CD4-positive, CD25-positive, alpha-beta regulatory T cell (primary cell): ENCODE data around the gene LUZP1. TPM values are rescaled to one million over a fixed set of nuclear protein-coding genes. Genes with fewer than 3 reads are reported as not detected.
"Not testable (repeated sequence)": the region's sequence is repeated elsewhere in the genome, so short reads cannot be mapped to it uniquely, and the experiment has no call there.

Experiments used
- ATAC-seq, 2 donors: fragments of 150-1000 bp; cut with Tn5 transposase; one replicate each; pipeline ENCODE4 v1.10.0; 2021; ENCODE audit warnings: low read depth in 2 of 2, moderate number of reproducible peaks in 2 of 2, moderate library complexity in 1 of 2
- DNase-seq, 3 donors: peaks; one replicate each; pipeline versions ENCODE4 v3.0.0 to v3.0.0-alpha.2; 2012 to 2022; ENCODE audit warnings: mixed read lengths in 1 of 3
- H3K27ac ChIP-seq: one replicate; pipeline ENCODE4 v1.7.0; 2013; ENCODE audit warnings: mild to moderate bottlenecking, low read length; ENCODE audit not compliant: insufficient read depth, poor library complexity, severe bottlenecking
- H3K27me3 ChIP-seq: one replicate; pipeline ENCODE4 v1.7.0; 2013; ENCODE audit warnings: low read length; ENCODE audit not compliant: control insufficient read depth, insufficient read depth
- H3K36me3 ChIP-seq: one replicate; pipeline ENCODE4 v1.7.0; 2013; ENCODE audit warnings: mild to moderate bottlenecking, low read length, moderate library complexity; ENCODE audit not compliant: control insufficient read depth, insufficient read depth
- H3K4me1 ChIP-seq: 2 replicates; pipeline ENCODE4 v1.7.0; 2013; ENCODE audit warnings: mild to moderate bottlenecking, low read length; ENCODE audit not compliant: insufficient read depth, control insufficient read depth, poor library complexity, severe bottlenecking
- H3K4me3 ChIP-seq: one replicate; pipeline ENCODE4 v1.7.0; 2013; ENCODE audit warnings: low read depth, mild to moderate bottlenecking, low read length, moderate library complexity
- H3K9me3 ChIP-seq, 2 experiments: 1 replicate in 1 of 2; 2 replicates in 1 of 2; pipeline ENCODE4 v1.7.0; 2013; ENCODE audit warnings: low read length in 2 of 2, mild to moderate bottlenecking in 1 of 2, moderate library complexity in 1 of 2; ENCODE audit not compliant: control insufficient read depth in 2 of 2
- H3K27ac Mint-ChIP-seq, 3 donors: one replicate each; pipeline ENCODE4 v1.8.0; 2020 to 2022; ENCODE audit warnings: mild to moderate bottlenecking in 3 of 3, mixed read lengths in 3 of 3, moderate library complexity in 2 of 3
- H3K27me3 Mint-ChIP-seq: one replicate; pipeline ENCODE4 v1.8.0; 2022; ENCODE audit warnings: mild to moderate bottlenecking, mixed read lengths
- H3K36me3 Mint-ChIP-seq: one replicate; pipeline ENCODE4 v1.8.0; 2020; ENCODE audit warnings: mixed read lengths
- H3K4me1 Mint-ChIP-seq, 4 donors: one replicate each; pipeline ENCODE4 v1.8.0; 2020 to 2022; ENCODE audit warnings: mixed read lengths in 4 of 4, mild to moderate bottlenecking in 1 of 4
- H3K4me3 Mint-ChIP-seq, 4 donors: one replicate each; pipeline ENCODE4 v1.8.0; 2020 to 2022; ENCODE audit warnings: mild to moderate bottlenecking in 4 of 4, mixed read lengths in 4 of 4, moderate library complexity in 3 of 4
- H3K9me3 Mint-ChIP-seq, 7 donors: one replicate each; pipeline ENCODE4 v1.8.0; 2020 to 2022; ENCODE audit warnings: mixed read lengths in 7 of 7, mild to moderate bottlenecking in 3 of 7, moderate library complexity in 2 of 7
- polyA plus RNA-seq, 4 donors: library from polyadenylated mRNA; unstranded; fragments of 300-500 nt; fragmentation: Illumina TruSeq; gene quantifications; one replicate each; pipeline ENCODE4 v1.2.3, GENCODE V29; 2021
- total RNA-seq: library from RNA; stranded (reverse); gene quantifications from one replicate; pipeline ENCODE4 v1.2.3, GENCODE V29; 2022

LUZP1 gene
- total and polyA plus RNA-seq, 5 donors from 2014 or later: 14.9 to 26.7 (median 17.1) TPM

DNA sequence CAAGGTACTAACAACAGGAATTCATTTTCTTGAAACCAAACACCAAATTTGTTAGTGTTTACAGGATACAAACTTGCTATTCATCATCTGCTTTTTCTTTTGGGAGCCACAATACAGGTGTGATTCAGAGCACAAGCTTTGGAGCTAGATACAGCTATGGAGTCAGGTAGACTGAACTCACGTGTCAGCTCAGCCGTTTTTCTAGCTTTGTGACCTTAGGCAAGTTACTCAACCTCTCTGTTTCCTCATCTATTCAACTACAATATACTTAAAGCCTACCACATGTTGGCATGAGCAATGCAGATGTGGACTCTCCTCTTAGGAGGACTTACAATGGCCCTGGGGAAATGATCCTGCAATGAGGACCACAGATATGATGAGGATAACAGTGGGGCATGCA, 42.3 kb upstream of the LUZP1 start:
- Histone ChIP-seq H3K9me3 (no peaks in the 10 kb centered on the region), H3K27me3 (peaks cover 22% of the 10 kb centered on the region), H3K36me3 (no peaks in the 10 kb centered on the region), H3K4me1 (no peaks in the 10 kb centered on the region), H3K4me3 (no peak overlapping the region), H3K27ac (no peak overlapping the region)
- no peak overlapping the region for H3K27ac Mint-ChIP-seq
- H3K9me3 Mint-ChIP-seq: peaks cover 0 to 1% (median 0%) of the 10 kb centered on the region in 7 donors
- peaks cover 0 to 4% (median 2%) of the 10 kb centered on the region in 4 donors for H3K4me1 Mint-ChIP-seq
- DNase-seq: no peak
- ATAC-seq: no peak
- peaks cover 47% of the 10 kb centered on the region for H3K27me3 Mint-ChIP-seq
- H3K36me3 Mint-ChIP-seq: no peaks in the 10 kb centered on the region
- H3K4me3 Mint-ChIP-seq: no peak overlapping the region

DNA sequence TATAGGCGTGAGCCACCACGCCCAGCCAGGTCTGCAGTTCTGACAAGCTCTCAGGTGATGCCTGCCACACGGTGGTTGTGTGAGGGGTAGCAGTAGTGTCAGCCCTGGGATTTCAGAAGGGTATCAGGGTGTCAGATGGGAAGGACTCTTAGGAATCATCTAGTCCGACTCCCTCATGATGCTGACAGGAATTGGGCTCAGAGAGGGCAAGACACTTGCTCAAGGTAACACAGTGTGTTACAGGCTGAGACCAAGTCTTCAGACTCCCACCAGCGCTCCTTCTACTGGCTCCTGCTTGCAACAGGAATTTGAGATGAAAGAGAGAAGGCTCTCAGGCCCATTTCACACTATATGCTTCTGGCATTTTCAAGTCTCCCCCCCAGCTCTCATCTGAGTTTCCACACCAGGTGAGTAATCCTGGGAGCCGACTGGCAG, 41.7 kb upstream of the LUZP1 start:
- Histone ChIP-seq H3K36me3 (no peaks in the 10 kb centered on the region), H3K4me3 (no peak overlapping the region), H3K4me1 (no peaks in the 10 kb centered on the region), H3K27ac (no peak overlapping the region), H3K9me3 (no peaks in the 10 kb centered on the region), H3K27me3 (peaks cover 16% of the 10 kb centered on the region)
- no peak for ATAC-seq
- peaks cover 42% of the 10 kb centered on the region for H3K27me3 Mint-ChIP-seq
- H3K4me1 Mint-ChIP-seq: peaks cover 0 to 4% (median 2%) of the 10 kb centered on the region in 4 donors
- peaks cover 0 to 1% (median 0%) of the 10 kb centered on the region in 7 donors for H3K9me3 Mint-ChIP-seq
- H3K27ac Mint-ChIP-seq: no peak overlapping the region
- H3K4me3 Mint-ChIP-seq: no peak overlapping the region
- no peak for DNase-seq
- no peaks in the 10 kb centered on the region for H3K36me3 Mint-ChIP-seq

DNA sequence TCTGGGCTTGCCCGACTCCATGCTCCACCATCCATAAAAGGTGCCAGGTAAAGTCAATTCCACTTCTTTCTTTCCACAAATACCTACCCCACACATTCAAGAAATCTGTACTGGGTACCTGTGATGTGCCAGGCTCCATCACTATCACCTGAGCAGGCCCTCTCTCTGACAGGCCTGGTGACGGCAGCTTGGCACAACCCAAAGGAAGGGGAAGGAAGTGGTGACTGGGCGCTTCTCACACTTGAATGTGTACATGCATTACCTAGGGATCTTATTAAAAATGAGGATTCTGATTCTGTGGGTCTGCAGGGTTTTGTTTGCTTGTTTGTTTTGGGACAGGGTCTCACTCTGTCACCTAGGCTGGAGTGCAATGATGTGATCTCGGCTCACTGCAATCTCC, 41.1 kb upstream of the LUZP1 start:
- no peaks in the 10 kb centered on the region for H3K4me1 ChIP-seq
- Mint-ChIP-seq H3K36me3 (no peaks in the 10 kb centered on the region), H3K4me3 (no peak overlapping the region), H3K27me3 (peaks cover 38% of the 10 kb centered on the region), H3K27ac (peak overlapping the region in 1 of 3 donors; percentile 56), H3K9me3 (peaks cover 0 to 1% (median 0%) of the 10 kb centered on the region in 7 donors), H3K4me1 (peaks cover 0 to 3% (median 1%) of the 10 kb centered on the region in 4 donors)
- no peaks in the 10 kb centered on the region for H3K9me3 ChIP-seq
- no peak for ATAC-seq
- no peak overlapping the region for H3K27ac ChIP-seq
- H3K27me3 ChIP-seq: peaks cover 12% of the 10 kb centered on the region
- H3K4me3 ChIP-seq: no peak overlapping the region
- no peak for DNase-seq
- H3K36me3 ChIP-seq: no peaks in the 10 kb centered on the region

DNA sequence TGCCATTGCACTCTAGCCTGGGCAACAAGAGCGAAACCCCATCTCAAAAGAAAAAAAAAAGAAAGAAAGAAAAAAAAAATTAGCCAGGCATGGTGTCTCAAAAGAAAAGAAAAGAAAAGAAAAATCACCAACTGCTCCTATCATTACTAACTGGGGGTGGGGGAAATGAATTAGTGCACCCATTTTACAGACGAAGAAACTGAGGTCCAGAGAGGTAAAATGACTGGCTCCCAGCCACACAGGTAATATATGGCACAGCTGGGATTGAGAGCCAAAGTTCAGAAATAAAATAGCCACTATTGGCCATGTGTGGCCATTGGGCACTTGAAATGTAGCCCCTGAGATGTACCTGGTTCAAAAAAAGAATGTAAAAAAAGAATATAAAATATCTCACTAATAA, 39.9 kb upstream of the LUZP1 start:
- Mint-ChIP-seq H3K27me3 (peaks cover 31% of the 10 kb centered on the region), H3K4me3 (no peak overlapping the region), H3K9me3 (peaks cover 0 to 1% (median 0%) of the 10 kb centered on the region in 7 donors), H3K27ac (no peak overlapping the region), H3K36me3 (no peaks in the 10 kb centered on the region), H3K4me1 (peaks cover 0 to 2% (median 0%) of the 10 kb centered on the region in 4 donors)
- no peaks in the 10 kb centered on the region for H3K36me3 ChIP-seq
- H3K27ac ChIP-seq: no peak overlapping the region
- H3K4me3 ChIP-seq: no peak overlapping the region
- ATAC-seq: no peak
- H3K27me3 ChIP-seq: peaks cover 8% of the 10 kb centered on the region
- H3K4me1 ChIP-seq: no peaks in the 10 kb centered on the region
- DNase-seq: no peak
- no peaks in the 10 kb centered on the region for H3K9me3 ChIP-seq

DNA sequence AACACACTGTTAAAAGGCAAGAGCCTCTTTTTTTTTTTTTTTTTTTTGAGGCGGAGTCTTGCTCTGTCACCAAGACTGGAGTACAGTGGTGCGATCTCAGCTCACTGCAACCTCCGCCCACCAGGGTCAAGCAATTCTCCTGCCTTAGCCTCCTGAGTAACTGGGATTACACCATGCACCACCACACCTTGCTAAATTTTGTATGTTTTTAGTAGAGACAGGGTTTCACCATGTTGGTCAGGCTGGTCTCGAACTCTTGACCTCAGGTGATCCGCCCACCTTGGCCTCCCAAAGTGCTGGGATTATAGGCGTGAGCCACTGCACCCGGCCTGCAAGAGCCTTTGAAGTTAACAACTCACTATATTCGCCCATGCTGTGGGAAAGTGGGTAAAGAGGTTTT, 39.1 kb upstream of the LUZP1 start:
- not testable (repeated sequence) for H3K36me3 ChIP-seq, H3K4me1 ChIP-seq, H3K4me3 ChIP-seq, DNase-seq, H3K36me3 Mint-ChIP-seq, H3K27ac Mint-ChIP-seq, H3K27ac ChIP-seq, H3K9me3 ChIP-seq, ATAC-seq, H3K9me3 Mint-ChIP-seq, H3K4me1 Mint-ChIP-seq, H3K4me3 Mint-ChIP-seq, H3K27me3 ChIP-seq
- H3K27me3 Mint-ChIP-seq: peaks cover 30% of the 10 kb centered on the region

DNA sequence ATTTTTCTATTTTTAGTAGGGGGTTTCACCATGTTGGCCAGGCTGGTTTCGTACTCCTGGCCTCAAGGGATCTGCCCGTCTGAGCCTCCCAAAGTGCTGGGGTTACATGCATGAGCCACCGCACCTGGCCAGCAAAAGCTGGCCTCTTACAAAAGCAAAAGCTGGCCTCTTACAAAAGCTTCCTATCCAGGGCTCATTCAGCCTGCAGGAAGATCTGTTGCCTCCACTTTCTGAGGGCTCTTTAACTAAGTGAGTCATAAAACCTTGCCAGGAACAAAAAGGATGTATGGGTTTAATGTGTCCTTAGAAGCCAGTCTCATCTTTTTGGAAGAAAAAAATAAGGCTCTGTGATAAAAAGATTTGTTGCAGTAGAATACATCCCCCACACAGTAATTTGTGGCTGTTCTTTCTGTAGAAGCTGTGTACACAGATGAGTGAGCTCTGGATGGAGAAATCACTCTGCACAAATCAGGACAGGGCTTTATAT, 33.6 kb upstream of the LUZP1 start:
- no peaks in the 10 kb centered on the region for H3K36me3 Mint-ChIP-seq
- Histone ChIP-seq H3K27ac (no peak overlapping the region), H3K36me3 (no peaks in the 10 kb centered on the region), H3K27me3 (no peaks in the 10 kb centered on the region), H3K9me3 (no peaks in the 10 kb centered on the region), H3K4me3 (no peak overlapping the region), H3K4me1 (no peaks in the 10 kb centered on the region)
- H3K9me3 Mint-ChIP-seq: peaks cover 0 to 3% (median 0%) of the 10 kb centered on the region in 7 donors
- no peaks in the 10 kb centered on the region for H3K4me1 Mint-ChIP-seq
- no peak overlapping the region for H3K4me3 Mint-ChIP-seq
- H3K27ac Mint-ChIP-seq: no peak overlapping the region
- ATAC-seq (no peak), DNase-seq (no peak)
- H3K27me3 Mint-ChIP-seq: peaks cover 27% of the 10 kb centered on the region

DNA sequence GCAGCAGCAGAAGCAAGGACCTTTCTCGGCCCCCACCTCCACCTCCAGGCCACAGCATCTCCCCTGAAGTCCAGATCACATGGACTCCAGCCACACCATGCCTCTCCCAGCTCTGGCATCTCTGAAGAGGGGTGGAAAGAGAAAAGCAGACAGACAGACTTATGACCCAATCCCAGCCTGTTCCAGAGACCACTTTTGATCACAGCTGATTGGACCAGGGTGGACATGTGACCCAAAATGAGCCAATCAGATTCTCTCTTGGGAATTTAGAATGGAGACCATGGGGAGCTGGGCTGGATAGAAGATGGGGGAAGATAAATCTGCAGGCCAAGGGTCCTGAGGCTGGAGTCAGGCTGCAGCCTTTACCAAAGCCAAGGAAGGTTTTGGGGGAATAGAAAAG, 32.2 kb upstream of the LUZP1 start:
- no peak overlapping the region for H3K27ac Mint-ChIP-seq
- no peaks in the 10 kb centered on the region for H3K4me1 Mint-ChIP-seq
- H3K27me3 Mint-ChIP-seq: peaks cover 21% of the 10 kb centered on the region
- peaks cover 0 to 3% (median 0%) of the 10 kb centered on the region in 7 donors for H3K9me3 Mint-ChIP-seq
- no peak overlapping the region for H3K4me3 Mint-ChIP-seq
- Histone ChIP-seq H3K4me3 (no peak overlapping the region), H3K27me3 (no peaks in the 10 kb centered on the region), H3K9me3 (no peaks in the 10 kb centered on the region), H3K36me3 (no peaks in the 10 kb centered on the region), H3K27ac (no peak overlapping the region), H3K4me1 (no peaks in the 10 kb centered on the region)
- ATAC-seq (no peak), DNase-seq (no peak)
- H3K36me3 Mint-ChIP-seq: no peaks in the 10 kb centered on the region

DNA sequence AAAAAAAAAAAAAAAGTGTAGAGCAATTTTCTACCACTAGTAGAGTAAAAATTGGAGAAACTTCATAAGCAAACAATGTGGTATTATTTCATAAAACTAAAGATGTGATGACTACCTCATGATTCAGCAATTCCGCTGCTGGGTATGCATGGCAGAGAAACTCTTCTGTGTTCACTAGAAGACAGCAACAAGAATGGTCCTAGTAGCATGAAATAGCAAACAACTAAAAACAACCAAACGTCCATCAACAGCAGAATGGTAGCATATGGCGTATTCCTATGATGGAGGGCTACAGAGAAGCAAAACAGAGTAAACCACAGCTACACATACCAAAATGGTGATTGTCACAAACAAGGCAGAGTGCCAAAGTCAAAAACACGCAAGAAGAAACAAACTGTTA, 29.7 kb upstream of the LUZP1 start:
- Mint-ChIP-seq H3K27me3 (peaks cover 31% of the 10 kb centered on the region), H3K36me3 (no peaks in the 10 kb centered on the region), H3K4me3 (no peak overlapping the region), H3K27ac (no peak overlapping the region), H3K9me3 (peaks cover 0 to 5% (median 0%) of the 10 kb centered on the region in 7 donors), H3K4me1 (no peaks in the 10 kb centered on the region)
- H3K4me1 ChIP-seq: no peaks in the 10 kb centered on the region
- H3K36me3 ChIP-seq: no peaks in the 10 kb centered on the region
- no peak overlapping the region for H3K27ac ChIP-seq
- H3K9me3 ChIP-seq: no peaks in the 10 kb centered on the region
- H3K4me3 ChIP-seq: no peak overlapping the region
- peaks cover 3% of the 10 kb centered on the region for H3K27me3 ChIP-seq
- ATAC-seq: no peak
- DNase-seq: no peak
